Adipose tissue (tissue), 3 donors: ENCODE measurements around the gene CREBRF. TPM values are rescaled to one million over a fixed set of nuclear protein-coding genes. Genes with fewer than 3 reads are reported as not detected.
"Not testable (repeated sequence)": the region's sequence is repeated elsewhere in the genome, so short reads cannot be mapped to it uniquely, and the experiment has no call there.

Source experiments
- H3K27ac ChIP-seq: one replicate; pipeline ENCODE4 v1.5.1; 2013; ENCODE audit warnings: low read depth, low read length
- WGBS, 3 donors: extraction: QIAGEN DNeasy Blood & Tissue Kit; methylation state at CpG; one replicate each; pipeline ENCODE4 v1.1.7; 2013; 5-methylcytosine and 5-hydroxymethylcytosine counted together
- polyA plus RNA-seq, 3 donors: library from polyadenylated mRNA; stranded (reverse); fragments of 200-250 nt; gene quantifications; one replicate each; pipeline ENCODE4 v1.2.3, GENCODE V29; 2013
- donor health status: healthy with polysubstance abuse.
- donor health status: Bipolar disorder and iron deficiency.
- donor health status: healthy.

The CREBRF gene
- polyA plus RNA-seq, 3 donors, result 3.0 to 10.7 (median 5.5) TPM

- WGBS, 3 donors, result 64 to 84% (median 84%) methylated on average over 4 of the region's 4 CpGs
- no peak overlapping the region for H3K27ac ChIP-seq
Observed at GRCh38 chr5:173062141-173062540, 6.0 kb downstream of the CREBRF start.

DNA sequence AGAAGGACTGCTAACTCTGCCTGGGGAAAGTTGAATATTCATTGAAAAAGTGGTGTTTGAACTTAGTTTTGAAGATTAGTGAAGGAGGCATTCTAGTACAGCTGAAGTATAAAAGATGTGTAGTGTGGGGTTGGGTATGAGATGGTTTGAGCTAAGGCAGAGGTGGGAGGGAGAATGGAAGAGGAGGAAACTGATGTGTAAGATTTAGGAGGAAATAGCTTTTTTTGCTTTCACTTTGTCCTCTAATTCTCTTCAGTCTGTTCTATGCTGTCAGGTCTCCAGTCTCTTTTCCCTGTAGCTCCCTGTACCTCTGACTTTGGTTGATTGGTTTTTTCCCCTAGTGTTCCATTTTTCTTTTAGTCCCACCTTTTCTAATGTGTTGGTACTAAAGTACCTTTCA lies 9.0 kb downstream of the CREBRF start:
- no peak overlapping the region for H3K27ac ChIP-seq

- no peak overlapping the region for H3K27ac ChIP-seq
- WGBS, 3 donors, result 48 to 78% (median 60%) methylated on average over 7 of the region's 7 CpGs
Observed at GRCh38 chr5:173069671-173070070, 13.5 kb downstream of the CREBRF start.

DNA sequence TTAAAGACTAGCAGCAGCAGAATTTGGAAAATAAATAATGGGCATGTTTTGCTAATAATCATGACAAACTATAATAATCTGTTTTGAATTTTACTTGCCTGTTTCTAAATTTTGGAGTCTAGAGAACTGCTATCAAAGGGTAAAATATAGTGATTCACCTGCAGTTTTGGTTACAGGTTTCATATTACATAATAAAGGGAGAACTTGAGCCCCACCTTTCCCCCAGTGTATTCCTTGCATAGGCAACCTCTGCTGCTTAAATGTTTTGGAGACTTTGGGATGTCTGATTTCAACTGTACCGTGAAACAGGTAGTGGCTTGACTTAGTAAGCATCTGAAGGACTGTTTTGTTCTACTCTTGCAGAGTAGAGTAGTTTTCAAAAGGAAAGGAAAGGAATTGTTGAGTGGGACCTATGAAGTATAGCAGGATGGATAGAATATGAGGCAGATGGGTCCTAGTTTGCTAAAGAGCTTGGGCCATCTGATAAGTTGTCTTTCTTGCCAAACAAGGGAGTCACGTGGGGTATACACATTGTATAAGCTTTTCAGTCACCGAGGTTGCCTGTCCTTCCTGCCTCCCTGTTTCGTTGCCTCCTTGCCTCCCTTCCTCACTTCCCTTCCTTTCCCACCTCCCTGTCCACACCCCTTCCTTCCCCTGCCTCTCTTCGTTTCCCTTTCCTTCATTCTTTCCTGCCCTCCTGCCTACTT lies 19.1 kb downstream of the CREBRF start:
- no peak overlapping the region for H3K27ac ChIP-seq
- 76 to 92% (median 78%) methylated on average over 5 of the region's 5 CpGs for WGBS, 3 donors

DNA sequence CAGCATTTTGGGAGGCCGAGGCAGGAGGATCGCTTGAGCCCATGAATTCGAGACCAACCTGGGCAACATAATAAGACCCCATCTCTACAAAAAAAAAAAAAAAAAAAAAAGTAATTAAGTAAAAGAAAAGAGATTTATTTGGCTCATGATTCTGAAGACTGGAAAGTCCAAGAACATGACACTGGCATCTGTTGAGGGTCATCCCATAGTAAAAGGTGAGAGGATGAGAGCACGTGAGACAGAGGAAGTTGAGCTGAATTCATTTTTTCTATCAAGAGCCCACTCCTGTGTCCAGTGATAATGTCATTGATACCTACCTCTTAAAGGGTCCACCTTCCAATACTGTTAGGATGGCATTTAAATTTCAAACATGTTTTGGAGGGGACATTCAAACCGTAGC lies 19.8 kb downstream of the CREBRF start:
- no peak overlapping the region for H3K27ac ChIP-seq
- WGBS, 3 donors, result 95 to 100% (median 95%) methylated on average over 5 of the region's 5 CpGs

- 92 to 98% (median 95%) methylated on average over 4 of the region's 4 CpGs for WGBS, 3 donors
- H3K27ac ChIP-seq, result not testable (repeated sequence)
Observed at GRCh38 chr5:173076471-173076870, 20.3 kb downstream of the CREBRF start.

GRCh38 chr5:173078878-173079277 lies 22.7 kb downstream of the CREBRF start:
- 69 to 85% (median 74%) methylated on average over 3 of the region's 3 CpGs for WGBS, 3 donors
- no peak overlapping the region for H3K27ac ChIP-seq

GRCh38 chr5:173089581-173089980 lies 33.4 kb downstream of the CREBRF start:
- no peak overlapping the region for H3K27ac ChIP-seq
- 62 to 95% (median 65%) methylated on average over 1 of the region's 1 CpG for WGBS, 3 donors

DNA sequence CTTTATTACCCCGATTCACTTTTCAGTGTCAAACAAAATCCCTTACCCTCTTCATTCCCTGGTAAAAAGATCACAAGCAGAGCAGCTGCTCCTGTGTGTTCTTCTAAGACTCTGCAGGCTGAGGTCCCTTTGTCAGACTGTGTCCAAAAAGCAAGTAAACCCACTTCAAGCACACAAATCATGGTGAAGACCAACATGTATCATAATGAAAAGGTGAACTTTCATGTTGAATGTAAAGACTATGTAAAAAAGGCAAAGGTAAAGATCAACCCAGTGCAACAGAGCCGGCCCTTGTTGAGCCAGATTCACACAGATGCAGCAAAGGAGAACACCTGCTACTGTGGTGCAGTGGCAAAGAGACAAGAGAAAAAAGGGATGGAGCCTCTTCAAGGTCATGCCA lies 34.5 kb downstream of the CREBRF start:
- 91 to 94% (median 92%) methylated on average over 2 of the region's 2 CpGs for WGBS, 3 donors
- no peak overlapping the region for H3K27ac ChIP-seq

- 94 to 99% (median 94%) methylated on average over 5 of the region's 5 CpGs for WGBS, 3 donors
- no peak overlapping the region for H3K27ac ChIP-seq
Observed at GRCh38 chr5:173091981-173092380, 35.8 kb downstream of the CREBRF start.

- H3K27ac ChIP-seq, result no peak overlapping the region
- WGBS, 3 donors, result 73 to 85% (median 73%) methylated on average over 4 of the region's 4 CpGs
Observed at GRCh38 chr5:173093606-173094005, 37.5 kb downstream of the CREBRF start.

DNA sequence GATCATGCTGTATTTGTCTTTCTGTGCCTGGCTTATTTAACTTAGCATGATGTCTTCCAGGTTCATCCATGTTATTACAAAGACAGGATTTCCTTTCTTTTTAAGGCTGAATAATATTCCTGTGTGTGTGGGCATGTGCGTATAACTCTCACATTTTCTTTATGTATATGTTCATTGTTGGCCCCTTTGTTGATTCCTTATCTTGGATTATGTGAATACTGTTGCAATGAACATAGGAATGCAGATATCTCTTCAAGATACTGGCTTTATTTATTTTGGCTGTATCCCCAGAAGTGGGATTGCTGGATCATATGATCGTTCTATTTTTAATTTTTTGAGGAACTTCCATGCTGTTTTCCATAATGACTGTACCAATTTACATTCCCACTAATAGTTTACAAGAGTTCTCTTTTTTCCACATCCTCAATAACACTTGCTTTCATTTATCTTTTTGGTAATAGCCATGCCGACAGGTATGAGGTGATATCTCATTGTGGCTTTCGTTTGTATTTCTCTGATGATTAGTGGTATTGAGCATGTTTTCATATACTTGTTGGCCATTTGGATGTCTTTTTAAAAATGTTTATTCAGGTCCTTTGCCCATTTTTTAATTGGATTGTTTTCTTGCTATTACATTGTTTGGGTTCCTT lies 38.0 kb downstream of the CREBRF start:
- 11 to 56% (median 43%) methylated on average over 4 of the region's 4 CpGs for WGBS, 3 donors
- no peak overlapping the region for H3K27ac ChIP-seq

DNA sequence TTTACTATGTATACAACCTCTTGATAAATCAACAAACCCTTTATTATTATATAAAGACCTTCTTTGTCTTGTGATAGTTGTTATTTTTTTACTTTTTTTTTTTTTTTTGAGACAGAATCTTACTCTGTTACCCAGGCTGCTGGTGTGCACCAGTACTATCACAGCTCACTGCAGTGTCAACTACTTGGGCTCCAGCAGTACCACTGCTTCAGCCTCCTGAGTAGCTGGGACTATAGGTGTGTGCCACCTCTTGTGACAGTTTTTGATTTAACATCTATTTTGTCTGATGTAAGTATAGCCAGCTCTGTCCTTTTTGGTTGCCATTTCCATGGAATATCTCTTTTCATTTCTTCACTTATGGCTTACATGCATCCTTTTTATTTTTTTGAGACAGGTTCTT lies 42.6 kb downstream of the CREBRF start:
- H3K27ac ChIP-seq, result no peak overlapping the region

GRCh38 chr5:173099461-173099860 lies 43.3 kb downstream of the CREBRF start:
- H3K27ac ChIP-seq, result no peak overlapping the region
- 89 to 97% (median 94%) methylated on average over 1 of the region's 1 CpG for WGBS, 3 donors

DNA sequence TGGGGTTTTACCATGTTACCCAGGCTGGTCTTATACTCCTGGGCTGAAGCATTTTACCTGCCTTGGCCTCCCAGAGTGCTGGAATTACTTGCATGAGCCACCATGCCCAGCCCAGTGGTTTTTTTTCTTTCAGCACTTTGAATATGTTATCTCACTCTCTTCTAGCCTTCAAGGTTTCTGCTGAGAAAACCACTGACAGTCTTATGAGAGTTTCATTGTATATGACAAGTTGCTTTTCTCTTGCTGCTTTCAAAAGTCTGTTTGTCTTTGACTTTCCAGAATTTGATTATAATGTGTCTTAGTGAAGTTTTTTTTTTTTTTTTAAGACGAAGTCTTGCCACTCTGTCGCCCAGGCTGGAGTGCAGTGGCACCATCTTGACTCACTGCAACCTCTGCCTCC lies 45.1 kb downstream of the CREBRF start:
- H3K27ac ChIP-seq, result no peak overlapping the region
- WGBS, 3 donors, result 93 to 100% (median 99%) methylated on average over 2 of the region's 2 CpGs

DNA sequence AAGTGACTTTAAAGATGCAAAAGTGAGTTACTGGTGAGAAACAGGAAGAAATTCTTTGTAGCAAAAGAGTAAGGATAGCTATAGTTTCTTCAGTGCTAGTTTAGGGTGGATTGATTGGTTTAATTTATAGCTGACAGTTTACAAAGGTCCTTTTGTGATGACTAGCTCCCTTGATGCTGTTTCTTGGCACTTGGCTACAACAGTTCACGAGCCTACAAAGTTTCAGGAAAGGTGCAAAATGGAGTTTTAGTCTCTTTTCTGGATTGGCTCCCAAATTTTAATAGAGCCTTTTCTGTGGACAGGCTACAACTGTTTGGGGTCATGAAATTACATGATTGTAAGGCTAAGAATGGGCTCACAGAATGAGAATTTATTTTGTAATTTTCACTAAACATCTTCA lies 47.3 kb downstream of the CREBRF start:
- no peak overlapping the region for H3K27ac ChIP-seq
- 71 to 84% (median 77%) methylated on average over 1 of the region's 1 CpG for WGBS, 3 donors

DNA sequence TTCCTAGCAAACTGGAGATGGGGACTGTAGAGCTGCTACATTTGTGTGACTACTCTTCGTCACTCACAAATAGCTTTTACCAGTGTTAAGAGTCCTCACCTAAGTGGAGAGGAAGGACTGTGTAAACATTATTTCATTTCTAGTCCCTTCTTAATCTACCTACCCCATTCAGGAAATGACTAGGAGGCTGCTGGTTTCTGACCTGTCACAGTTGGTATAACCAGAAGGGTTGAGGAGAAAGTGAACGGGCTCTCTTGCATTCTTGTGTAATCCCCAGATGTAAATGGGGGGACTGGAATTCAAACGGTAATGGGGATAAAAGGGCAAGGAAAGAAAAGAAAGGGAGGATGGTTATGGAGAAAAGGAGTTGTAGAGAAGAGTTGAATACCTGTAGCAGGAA lies 52.8 kb downstream of the CREBRF start:
- 53 to 72% (median 57%) methylated on average over 3 of the region's 3 CpGs for WGBS, 3 donors
- no peak overlapping the region for H3K27ac ChIP-seq

DNA sequence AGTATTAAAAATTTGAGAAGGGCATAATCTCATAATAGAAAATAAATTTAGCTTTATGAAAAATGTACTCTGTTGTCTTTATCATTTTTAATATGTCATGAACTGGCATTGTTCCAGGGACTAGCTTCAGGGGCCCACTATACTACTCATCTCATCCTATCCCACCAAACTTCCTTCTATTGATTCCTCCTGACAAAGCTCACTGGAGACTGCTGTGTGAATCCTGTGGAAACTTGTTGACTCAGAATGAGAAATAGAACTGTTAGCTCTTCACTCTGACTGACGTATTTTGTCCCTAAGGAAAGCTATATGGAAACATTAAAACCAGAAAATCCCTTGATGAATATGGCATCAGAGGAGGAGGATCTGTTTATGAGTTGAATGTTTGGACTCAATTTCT lies 58.4 kb downstream of the CREBRF start:
- 93 to 97% (median 94%) methylated on average over 1 of the region's 1 CpG for WGBS, 3 donors
- H3K27ac ChIP-seq, result no peak overlapping the region

DNA sequence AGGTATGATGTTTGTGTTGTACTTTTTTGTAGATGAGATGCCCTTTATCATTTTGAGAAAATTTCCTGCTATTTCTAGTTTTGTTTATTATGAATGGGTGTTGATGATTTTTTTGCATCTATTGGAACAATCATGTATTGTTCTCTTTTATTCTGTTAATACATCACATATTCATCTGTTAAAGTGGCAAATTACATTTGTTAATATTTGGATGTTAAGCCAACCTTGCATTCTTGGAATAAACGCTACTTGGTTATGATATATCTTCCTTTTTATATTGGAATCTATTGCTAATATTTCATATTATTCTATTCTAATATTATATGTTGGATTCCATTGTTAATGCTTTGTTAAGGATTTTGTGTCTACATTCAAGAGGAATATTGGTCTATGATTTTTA lies 63.6 kb downstream of the CREBRF start:
- WGBS, 3 donors, result 95 to 99% (median 98%) methylated on average over 1 of the region's 1 CpG
- no peak overlapping the region for H3K27ac ChIP-seq

GRCh38 chr5:173123416-173123815 lies 67.3 kb downstream of the CREBRF start:
- 78 to 84% (median 81%) methylated on average over 3 of the region's 3 CpGs for WGBS, 3 donors
- no peak overlapping the region for H3K27ac ChIP-seq
